SK-N-SH (cell line): Measurements from ENCODE around the gene NKD1. TPM values are rescaled to one million over a fixed set of nuclear protein-coding genes. Genes with fewer than 3 reads are reported as not detected.

Source experiments
- CTCF ChIA-PET: fragments of 300-600, 350-600 bp; formaldehyde crosslinking; extraction: SDS; loops from one replicate; lab custom pipeline; 2021; lab: Yijun Ruan, JAX
- POLR2A ChIA-PET: fragments of 350-600 bp; sonication (Branson Sonifier 250); formaldehyde crosslinking; extraction: SDS; loops from one replicate; lab custom pipeline; 2020; ENCODE audit warnings: antibody characterized with exemption, inconsistent platforms; lab: Yijun Ruan, JAX
- DNase-seq: peaks from one replicate; pipeline ENCODE4 v3.0.0; 2012
- H2AFZ ChIP-seq: fragments of 200-600 bp; sonication (generic); 2 replicates; pipeline ENCODE4 v1.8.1; 2016; ENCODE audit warnings: antibody characterized with exemption, mild to moderate bottlenecking, low read depth
- H3F3A ChIP-seq: fragments of 200-600 bp; sonication (generic); replicated peaks from 2 replicates; pipeline ENCODE3; 2016; ENCODE audit warnings: antibody characterized with exemption, mild to moderate bottlenecking; ENCODE audit not compliant: insufficient read depth
- H3K27ac ChIP-seq, 2 experiments: fragments of 200-500 bp in 1 of 2; fragments of 200-600 bp in 1 of 2; sonication (Bioruptor generic) in 1 of 2; sonication (generic), shearing (Covaris generic) in 1 of 2; 2 replicates each; pipeline versions ENCODE4 v1.5.1 to v1.6.1; 2014 to 2016; ENCODE audit warnings: low read depth in 2 of 2, inconsistent platforms in 1 of 2, low read length in 1 of 2, mild to moderate bottlenecking in 1 of 2, mixed read lengths in 1 of 2
- H3K27me3 ChIP-seq: fragments of 200-600 bp; sonication (generic), shearing (Covaris generic); 2 replicates; pipeline ENCODE4 v1.6.1; 2016; ENCODE audit warnings: mixed run types; ENCODE audit not compliant: insufficient read depth
- H3K36me3 ChIP-seq, 2 experiments: fragments of 200-500 bp in 1 of 2; fragments of 200-600 bp in 1 of 2; sonication (Bioruptor generic) in 1 of 2; sonication (generic) in 1 of 2; replicated peaks in 1 of 2; 2 replicates each; pipeline versions ENCODE3 to v1.5.1; 2014 to 2016; ENCODE audit warnings: low read length in 1 of 2, mild to moderate bottlenecking in 1 of 2; ENCODE audit not compliant: insufficient read depth in 2 of 2, control insufficient read depth in 1 of 2
- H3K4me1 ChIP-seq, 2 experiments: fragments of 200-500 bp in 1 of 2; fragments of 200-600 bp in 1 of 2; sonication (Bioruptor generic) in 1 of 2; sonication (generic), shearing (Covaris generic) in 1 of 2; 2 replicates each; pipeline versions ENCODE4 v1.5.1 to v1.6.1; 2014 to 2016; ENCODE audit warnings: low read depth in 1 of 2, low read length in 1 of 2, mixed run types in 1 of 2; ENCODE audit not compliant: insufficient read depth in 2 of 2, control insufficient read depth in 1 of 2
- H3K4me2 ChIP-seq: fragments of 200-600 bp; sonication (generic), shearing (Covaris generic); 2 replicates; pipeline ENCODE4 v1.6.1; 2017; ENCODE audit warnings: mixed run types
- H3K4me3 ChIP-seq, 2 experiments: fragments of 200-500 bp in 1 of 2; fragments of 200-600 bp in 1 of 2; sonication (Bioruptor generic) in 1 of 2; sonication (generic), shearing (Covaris generic) in 1 of 2; 2 replicates each; pipeline versions ENCODE4 v1.5.1 to v1.8.1; 2014 to 2016; ENCODE audit warnings: low read depth in 2 of 2, inconsistent platforms in 1 of 2, low read length in 1 of 2, mild to moderate bottlenecking in 1 of 2, mixed read lengths in 1 of 2, moderate library complexity in 1 of 2
- H3K79me2 ChIP-seq: fragments of 200-600 bp; sonication (generic); 2 replicates; pipeline ENCODE4 v1.8.1; 2017; ENCODE audit warnings: mild to moderate bottlenecking; ENCODE audit not compliant: insufficient read depth
- H3K9ac ChIP-seq: fragments of 200-600 bp; sonication (generic); 2 replicates; pipeline ENCODE4 v1.6.1; 2017; ENCODE audit warnings: mixed run types
- H3K9me2 ChIP-seq: fragments of 200-600 bp; sonication (generic); 2 replicates; pipeline ENCODE4 v1.6.1; 2017; ENCODE audit warnings: mixed run types
- H3K9me3 ChIP-seq: fragments of 200-600 bp; sonication (generic); 2 replicates; pipeline ENCODE4 v1.6.1; 2017; ENCODE audit warnings: mixed run types, mild to moderate bottlenecking, moderate library complexity
- H4K20me1 ChIP-seq: fragments of 200-600 bp; sonication (generic); 2 replicates; pipeline ENCODE4 v1.6.1; 2017; ENCODE audit warnings: mild to moderate bottlenecking, mixed run types; ENCODE audit not compliant: insufficient read depth
- CHD2 ChIP-seq: fragments of 150-350 bp; IDR thresholded peaks from 2 replicates; pipeline ENCODE4 v1.6.1; 2018; ENCODE audit warnings: low read length; ENCODE audit not compliant: partially characterized antibody
- ELF1 ChIP-seq: IDR thresholded peaks from 2 replicates; pipeline ENCODE4 v1.4.0; 2012
- PBX3 ChIP-seq: IDR thresholded peaks from 2 replicates; pipeline ENCODE4; 2012
- RXRA ChIP-seq: IDR thresholded peaks from 2 replicates; pipeline ENCODE4 v1.4.0; 2012; ENCODE audit warnings: low read depth, mild to moderate bottlenecking, borderline replicate concordance
- YY1 ChIP-seq: IDR thresholded peaks from 2 replicates; pipeline ENCODE4 v1.4.0; 2012; ENCODE audit warnings: low read depth, mild to moderate bottlenecking
- ZBTB33 ChIP-seq: IDR thresholded peaks from 2 replicates; pipeline ENCODE4 v1.4.0; 2012; ENCODE audit warnings: low read depth, borderline replicate concordance
- WGBS: methylation state at CpG from one replicate; pipeline ENCODE4 v1.1.6; 2017; ENCODE audit warnings: low lambda C conversion rate; 5-methylcytosine and 5-hydroxymethylcytosine counted together
- polyA plus RNA-seq, 3 experiments: library from polyadenylated mRNA; depleted of rRNA; stranded (reverse); fragments of >200 nt; gene quantifications; 2 replicates each; pipeline ENCODE4 v1.2.3, GENCODE V29; 2012
- TF ChIP-seq, protein P1 (sequence below): IDR thresholded peaks from 2 replicates; pipeline ENCODE4 v1.6.1; 2012; ENCODE audit warnings: mild to moderate bottlenecking, low read depth, low read length, moderate library complexity

NKD1 gene
- polyA plus RNA-seq, 1 of the 3 experiments (the other 2 are of a cell fraction), result 0.02 TPM

DNA sequence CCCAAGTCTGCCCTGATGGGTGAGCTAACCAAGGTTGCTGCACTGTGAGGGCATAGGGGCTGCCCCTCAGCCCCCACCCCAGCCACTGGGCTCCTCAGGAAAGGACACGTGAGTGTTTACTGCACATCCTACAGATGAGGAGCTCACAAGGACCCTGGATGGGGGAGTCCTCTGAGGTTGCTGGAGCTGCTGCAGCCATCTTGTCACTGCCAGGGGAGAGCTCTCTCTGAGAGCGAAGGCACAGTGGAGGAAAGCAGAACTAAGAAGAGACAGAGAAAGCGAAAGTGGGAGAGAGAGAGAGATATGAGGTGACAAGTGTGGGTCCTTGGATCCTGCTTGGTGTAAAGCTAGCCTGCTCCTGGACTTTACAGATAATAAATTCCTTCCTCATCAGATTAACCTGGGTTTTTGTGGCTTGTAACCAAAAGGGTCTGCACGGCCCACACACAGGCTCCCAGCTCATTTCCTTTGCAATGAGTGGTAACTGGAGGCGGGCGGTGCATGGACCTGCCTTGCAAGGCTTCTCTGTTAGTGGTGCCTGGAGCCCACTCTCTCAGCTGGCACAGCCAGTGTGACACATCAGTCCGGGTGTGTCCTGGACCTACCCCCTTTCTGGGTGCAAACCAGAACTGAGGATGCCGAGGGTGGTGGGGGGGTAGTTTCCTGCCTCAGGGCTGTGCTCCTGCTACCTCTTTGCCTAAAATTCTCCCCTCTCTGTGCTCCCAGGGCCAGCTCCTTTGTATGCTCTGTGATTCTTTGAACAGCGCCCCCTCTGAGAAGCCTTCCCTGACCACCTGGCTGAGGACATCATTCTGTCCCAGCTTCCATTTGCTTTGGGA lies 118.7 kb downstream of the NKD1 start:
- H3K9ac ChIP-seq, result no peak overlapping the region
- no peak overlapping the region for H3K4me3 ChIP-seq
- TF ChIP-seq RXRA (no peak), ZBTB33 (no peak), CHD2 (no peak), YY1 (no peak), PBX3 (no peak), ELF1 (no peak)
- TF ChIP-seq, protein P1, sequence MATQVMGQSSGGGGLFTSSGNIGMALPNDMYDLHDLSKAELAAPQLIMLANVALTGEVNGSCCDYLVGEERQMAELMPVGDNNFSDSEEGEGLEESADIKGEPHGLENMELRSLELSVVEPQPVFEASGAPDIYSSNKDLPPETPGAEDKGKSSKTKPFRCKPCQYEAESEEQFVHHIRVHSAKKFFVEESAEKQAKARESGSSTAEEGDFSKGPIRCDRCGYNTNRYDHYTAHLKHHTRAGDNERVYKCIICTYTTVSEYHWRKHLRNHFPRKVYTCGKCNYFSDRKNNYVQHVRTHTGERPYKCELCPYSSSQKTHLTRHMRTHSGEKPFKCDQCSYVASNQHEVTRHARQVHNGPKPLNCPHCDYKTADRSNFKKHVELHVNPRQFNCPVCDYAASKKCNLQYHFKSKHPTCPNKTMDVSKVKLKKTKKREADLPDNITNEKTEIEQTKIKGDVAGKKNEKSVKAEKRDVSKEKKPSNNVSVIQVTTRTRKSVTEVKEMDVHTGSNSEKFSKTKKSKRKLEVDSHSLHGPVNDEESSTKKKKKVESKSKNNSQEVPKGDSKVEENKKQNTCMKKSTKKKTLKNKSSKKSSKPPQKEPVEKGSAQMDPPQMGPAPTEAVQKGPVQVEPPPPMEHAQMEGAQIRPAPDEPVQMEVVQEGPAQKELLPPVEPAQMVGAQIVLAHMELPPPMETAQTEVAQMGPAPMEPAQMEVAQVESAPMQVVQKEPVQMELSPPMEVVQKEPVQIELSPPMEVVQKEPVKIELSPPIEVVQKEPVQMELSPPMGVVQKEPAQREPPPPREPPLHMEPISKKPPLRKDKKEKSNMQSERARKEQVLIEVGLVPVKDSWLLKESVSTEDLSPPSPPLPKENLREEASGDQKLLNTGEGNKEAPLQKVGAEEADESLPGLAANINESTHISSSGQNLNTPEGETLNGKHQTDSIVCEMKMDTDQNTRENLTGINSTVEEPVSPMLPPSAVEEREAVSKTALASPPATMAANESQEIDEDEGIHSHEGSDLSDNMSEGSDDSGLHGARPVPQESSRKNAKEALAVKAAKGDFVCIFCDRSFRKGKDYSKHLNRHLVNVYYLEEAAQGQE, result no peak
- H4K20me1 ChIP-seq, result no peaks in the 10 kb centered on the region
- POLR2A ChIA-PET, result no interaction called here
- CTCF ChIA-PET, result interaction anchor here (0.9 to 16.3 kb wide), 18 partner anchors 10 to 1315 kb away, joined by 3 to 326 read pairs (median 6); partner anchors contain the start of genes BRD7 and CNEP1R1
- 73% methylated on average over 6 of the region's 9 CpGs for WGBS
- no peak overlapping the region for H2AFZ ChIP-seq
- H3K79me2 ChIP-seq, result no peaks in the 10 kb centered on the region
- H3K27ac ChIP-seq, result no peak overlapping the region
- no peaks in the 10 kb centered on the region; a peak in 1 of 4 replicates for H3K4me1 ChIP-seq
- no peaks in the 10 kb centered on the region for H3K9me3 ChIP-seq
- no peaks in the 10 kb centered on the region for H3F3A ChIP-seq
- H3K4me2 ChIP-seq, result no peak overlapping the region
- no peaks in the 10 kb centered on the region for H3K27me3 ChIP-seq
- H3K9me2 ChIP-seq, result no peaks in the 10 kb centered on the region
- DNase-seq, result no peak
- H3K36me3 ChIP-seq, result no peaks in the 10 kb centered on the region
